ENCODE results near the gene TIAM1.

TIAM1 gene

DNA sequence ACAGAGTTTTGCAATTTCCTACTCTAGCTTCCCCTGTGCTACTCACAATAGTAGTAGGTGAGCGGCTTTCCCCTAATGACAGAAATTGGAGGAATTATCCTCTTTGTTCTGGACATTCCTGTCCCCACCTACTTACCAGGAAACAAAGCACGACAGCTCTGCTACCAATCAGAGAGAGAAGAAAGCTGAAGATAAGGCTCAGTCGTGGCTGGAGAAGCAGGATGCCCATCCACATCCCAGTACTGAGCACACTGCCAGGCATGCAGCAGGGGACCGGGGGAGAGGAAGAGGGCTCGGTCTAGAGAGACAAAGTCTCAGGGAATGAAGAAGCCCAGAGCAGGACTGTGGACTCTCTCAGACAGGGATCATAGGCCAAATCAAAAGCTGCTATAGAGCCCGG, 171.7 kb downstream of the TIAM1 start:
- DNase-seq (ENCODE audit: low read depth, low spot score): no peak
- CTCF ChIA-PET: interaction anchor here (0.9 to 17.4 kb wide), 5 partner anchors 9 to 69 kb away, joined by 3 to 568 read pairs (median 3); no protein-coding TSS in a partner anchor
- POLR2A ChIA-PET: no interaction called here
- H3K4me3 ChIP-seq (ENCODE audit: low read depth, low read length): no peak overlapping the region
- TF ChIP-seq, protein P1, sequence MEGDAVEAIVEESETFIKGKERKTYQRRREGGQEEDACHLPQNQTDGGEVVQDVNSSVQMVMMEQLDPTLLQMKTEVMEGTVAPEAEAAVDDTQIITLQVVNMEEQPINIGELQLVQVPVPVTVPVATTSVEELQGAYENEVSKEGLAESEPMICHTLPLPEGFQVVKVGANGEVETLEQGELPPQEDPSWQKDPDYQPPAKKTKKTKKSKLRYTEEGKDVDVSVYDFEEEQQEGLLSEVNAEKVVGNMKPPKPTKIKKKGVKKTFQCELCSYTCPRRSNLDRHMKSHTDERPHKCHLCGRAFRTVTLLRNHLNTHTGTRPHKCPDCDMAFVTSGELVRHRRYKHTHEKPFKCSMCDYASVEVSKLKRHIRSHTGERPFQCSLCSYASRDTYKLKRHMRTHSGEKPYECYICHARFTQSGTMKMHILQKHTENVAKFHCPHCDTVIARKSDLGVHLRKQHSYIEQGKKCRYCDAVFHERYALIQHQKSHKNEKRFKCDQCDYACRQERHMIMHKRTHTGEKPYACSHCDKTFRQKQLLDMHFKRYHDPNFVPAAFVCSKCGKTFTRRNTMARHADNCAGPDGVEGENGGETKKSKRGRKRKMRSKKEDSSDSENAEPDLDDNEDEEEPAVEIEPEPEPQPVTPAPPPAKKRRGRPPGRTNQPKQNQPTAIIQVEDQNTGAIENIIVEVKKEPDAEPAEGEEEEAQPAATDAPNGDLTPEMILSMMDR (IDR thresholded peaks at IDR 0.05; ENCODE audit: insufficient read depth, low read length, missing control alignments): no peak

- CTCF ChIA-PET: interaction anchor here (1.0 to 1.6 kb wide), 4 partner anchors 10 to 67 kb away, joined by 3 to 10 read pairs (median 3); no protein-coding TSS in a partner anchor
These were observed 179.1 kb downstream of the TIAM1 start for GRCh38 chr21:31164713-31165694.

GRCh38 chr21:31162827-31163226, 181.2 kb downstream of the TIAM1 start:
- DNase-seq (ENCODE audit: low read depth, low spot score): no peak
- CTCF ChIA-PET: interaction anchor here (0.6 to 2.4 kb wide), 3 partner anchors 10 to 65 kb away, joined by 3 to 8 read pairs (median 6); no protein-coding TSS in a partner anchor
- POLR2A ChIA-PET: interaction anchor here (0.6 kb wide), 1 partner anchor 498 kb away, joined by 3 read pairs; no protein-coding TSS in a partner anchor
- no peak overlapping the region for H3K4me3 ChIP-seq (ENCODE audit: low read depth, low read length)
- TF ChIP-seq, protein P1 (IDR thresholded peaks at IDR 0.05; ENCODE audit: insufficient read depth, low read length, missing control alignments): no peak

More at GRCh38 chr21:31164713-31165694, 179.1 kb downstream of the TIAM1 start:
- DNase-seq (ENCODE audit: low read depth, low spot score): no peak
- POLR2A ChIA-PET: interaction anchor here (0.6 to 0.7 kb wide), 2 partner anchors 28 to 67 kb away, joined by 3 read pairs; no protein-coding TSS in a partner anchor
- H3K4me3 ChIP-seq (ENCODE audit: low read depth, low read length): no peak overlapping the region
- TF ChIP-seq, protein P1 (IDR thresholded peaks at IDR 0.05; ENCODE audit: insufficient read depth, low read length, missing control alignments): no peak

DNA sequence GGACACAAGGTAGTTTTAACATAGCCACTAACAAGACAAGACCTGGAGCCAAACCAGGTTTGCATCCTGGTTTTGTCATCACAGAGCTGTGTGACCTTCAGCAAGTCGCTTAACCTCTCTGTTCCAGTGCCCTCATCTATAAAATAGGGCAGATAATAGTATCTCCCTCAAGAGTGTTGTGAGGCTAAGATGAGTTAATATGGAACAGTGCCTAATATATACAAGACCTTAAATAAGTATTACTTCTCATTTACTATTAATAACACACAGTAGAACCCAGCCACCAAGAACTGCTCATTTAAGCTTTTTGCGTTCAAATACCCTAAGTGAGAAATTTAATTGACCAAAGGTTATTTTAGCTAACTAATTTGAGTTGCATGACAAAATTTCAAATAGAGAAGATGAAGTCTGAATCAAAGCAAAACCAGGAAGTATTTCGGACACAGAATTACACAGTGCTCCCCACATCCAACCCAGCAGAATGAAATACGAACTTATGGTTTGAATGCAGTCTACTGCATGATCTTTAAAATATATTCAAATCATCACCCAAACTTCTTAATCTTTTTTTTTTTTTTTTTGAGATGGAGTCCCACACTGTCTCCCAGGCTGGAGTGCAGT, 181.9 kb downstream of the TIAM1 start:
- no peak overlapping the region for H3K4me3 ChIP-seq (ENCODE audit: low read depth, low read length)
- CTCF ChIA-PET: interaction anchor here (1.1 to 2.4 kb wide), 5 partner anchors 12 to 419 kb away, joined by 3 to 8 read pairs (median 5); no protein-coding TSS in a partner anchor
- TF ChIP-seq, protein P1 (IDR thresholded peaks at IDR 0.05; ENCODE audit: insufficient read depth, low read length, missing control alignments): no peak
- POLR2A ChIA-PET: no interaction called here
- DNase-seq (ENCODE audit: low read depth, low spot score): no peak

DNA sequence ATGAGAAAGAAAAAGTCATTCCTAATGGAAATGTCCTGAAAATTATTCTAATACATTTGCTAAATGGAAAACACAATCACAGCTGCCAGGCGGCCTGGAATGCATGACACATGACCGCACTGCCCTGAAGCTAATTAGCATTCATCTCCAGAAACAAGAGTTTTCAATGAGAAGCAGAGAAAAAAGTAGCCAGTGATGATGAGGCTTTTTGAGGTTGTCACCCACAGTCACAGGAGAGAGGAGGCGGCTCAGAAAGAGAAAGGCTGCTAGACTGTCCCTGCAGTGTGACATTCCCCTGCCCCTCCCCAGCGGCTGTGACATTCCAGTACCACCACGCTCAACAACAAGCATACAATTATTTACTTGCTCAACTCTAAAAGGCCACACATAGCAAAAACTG, 182.9 kb downstream of the TIAM1 start:
- no peak overlapping the region for H3K4me3 ChIP-seq (ENCODE audit: low read depth, low read length)
- TF ChIP-seq, protein P1 (IDR thresholded peaks at IDR 0.05; ENCODE audit: insufficient read depth, low read length, missing control alignments): no peak
- ChIA-PET POLR2A (no interaction called here), CTCF (interaction anchor here (0.9 to 2.4 kb wide), 9 partner anchors 13 to 420 kb away, joined by 3 to 8 read pairs (median 4); no protein-coding TSS in a partner anchor)
- no peak for DNase-seq (ENCODE audit: low read depth, low spot score)

All from AG04449 (cell line).